GM20000 (cell line): ENCODE results near the gene ADNP.

ENCODE experiments used
- DNase-seq: peaks from one replicate; pipeline ENCODE4 v3.0.0; 2012; ENCODE audit warnings: low spot score
- CTCF ChIP-seq: IDR thresholded peaks from 2 replicates; pipeline ENCODE4 v1.5.1; 2012; ENCODE audit warnings: mild to moderate bottlenecking, control low read depth; ENCODE audit errors: extremely low read depth, missing control alignments

ADNP gene

GRCh38 chr20:50913690-50914375 is 17.4 kb downstream of the ADNP start:
- no peak for TF ChIP-seq CTCF
- DNase-seq = no peak

- peak; percentile 25 for DNase-seq
- no peak for TF ChIP-seq CTCF
Measured at GRCh38 chr20:50911716-50912115, 19.5 kb downstream of the ADNP start.

GRCh38 chr20:50911030-50911429 is 20.2 kb downstream of the ADNP start:
- DNase-seq = no peak
- TF ChIP-seq CTCF = no peak

GRCh38 chr20:50909413-50909812 is 21.8 kb downstream of the ADNP start:
- TF ChIP-seq CTCF = no peak
- no peak for DNase-seq

GRCh38 chr20:50904067-50904570 is 27.1 kb downstream of the ADNP start:
- no peak for DNase-seq
- no peak for TF ChIP-seq CTCF

GRCh38 chr20:50903353-50904051 is 27.7 kb downstream of the ADNP start:
- DNase-seq = no peak
- TF ChIP-seq CTCF = no peak

- TF ChIP-seq CTCF = no peak
Measured at GRCh38 chr20:50901301-50901700, 29.9 kb downstream of the ADNP start.

More at GRCh38 chr20:50901301-50901700, 29.9 kb downstream of the ADNP start:
- DNase-seq = no peak
